Measurements from ENCODE around the gene NIN. TPM values are rescaled to one million over a fixed set of nuclear protein-coding genes. Genes with fewer than 3 reads are reported as not detected.

The NIN gene
- total RNA-seq, 4 donors from 2014 or later, result 22.3 to 25.5 (median 22.5) TPM

DNA sequence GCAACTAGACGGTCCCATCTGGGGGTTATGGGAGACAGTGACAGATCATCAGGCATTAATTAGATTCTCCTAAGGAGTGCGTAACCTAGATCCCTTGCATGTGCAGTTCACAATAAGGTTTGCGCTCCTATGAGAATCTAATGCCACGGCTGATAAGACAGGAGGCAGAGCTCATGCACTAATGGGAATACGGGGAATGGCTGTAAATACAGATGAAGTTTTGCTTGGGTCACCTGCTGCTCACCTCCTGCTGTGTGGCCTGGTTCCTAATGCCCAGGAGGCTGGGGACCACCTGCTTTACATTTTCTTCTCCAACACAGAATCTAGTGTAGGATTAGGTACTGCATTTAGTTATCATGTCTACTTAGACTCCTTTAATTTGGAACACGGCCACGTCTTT is 113.2 kb downstream of the NIN start:
- WGBS, 2 donors, result 78 to 84% methylated on average over 7 of the region's 7 CpGs
- H3K27me3 ChIP-seq, result no peaks in the 10 kb centered on the region
- no peaks in the 10 kb centered on the region for H3K9me3 ChIP-seq
- intact Hi-C loops (cut with DNase I), result loop anchor here (10.0 kb wide), 2 partner anchors 57 to 93 kb away; no protein-coding TSS in a partner anchor
- peaks cover 0 to 4% of the 10 kb centered on the region in 2 donors for H3K36me3 ChIP-seq
- TF ChIP-seq CTCF (IDR thresholded peaks at IDR 0.05) (no peak), POLR2A (IDR thresholded peaks at IDR 0.05) (no peak)
- H3K27ac ChIP-seq, result no peak overlapping the region
- DNase-seq, result no peak
- no peak overlapping the region for H3K4me3 ChIP-seq (replicated peaks in 1 of 3)
- no peaks in the 10 kb centered on the region for H3K4me1 ChIP-seq

DNA sequence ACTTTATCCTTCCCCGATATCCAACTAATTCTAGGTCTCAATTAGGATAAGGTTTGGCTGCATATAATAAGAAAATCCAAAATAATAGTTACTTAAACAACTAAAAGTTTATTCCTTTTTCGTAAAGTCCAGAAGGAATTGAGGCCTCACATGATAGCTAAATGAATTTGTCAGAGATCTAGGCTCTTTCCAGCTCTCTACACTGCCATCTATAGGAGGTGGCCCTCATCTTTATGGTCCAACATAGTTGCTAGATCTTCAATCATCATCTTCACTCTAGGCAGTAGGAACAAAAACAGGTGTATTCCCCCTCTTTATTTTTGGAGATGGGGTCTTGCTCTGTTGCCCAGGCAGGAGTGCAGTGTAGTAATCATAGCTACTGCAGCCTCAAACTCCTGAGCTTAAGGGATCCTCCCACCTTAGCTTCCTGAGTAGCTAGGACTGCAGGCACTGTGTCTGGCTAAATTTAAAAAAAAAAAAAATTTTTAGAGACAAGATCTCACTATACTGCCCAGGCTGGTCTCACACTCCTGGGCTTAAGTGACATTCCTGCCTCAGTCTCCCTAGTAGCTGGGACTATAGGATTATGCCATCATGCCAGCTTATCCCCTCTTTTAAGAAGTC is 116.4 kb downstream of the NIN start:
- H3K27me3 ChIP-seq, result no peaks in the 10 kb centered on the region
- H3K36me3 ChIP-seq, result no peaks in the 10 kb centered on the region
- WGBS, 2 donors, result 72 to 74% methylated on average over 2 of the region's 2 CpGs
- intact Hi-C loops (cut with DNase I), result loop anchor here (10.0 kb wide), 2 partner anchors 60 to 90 kb away; no protein-coding TSS in a partner anchor
- TF ChIP-seq CTCF (IDR thresholded peaks at IDR 0.05) (peak in 5 of 6 experiments; percentile 46 to 54 (median 52)), POLR2A (IDR thresholded peaks at IDR 0.05) (no peak)
- peak in 1 of 2 donors; percentile 21 for DNase-seq
- no peaks in the 10 kb centered on the region for H3K9me3 ChIP-seq
- H3K4me1 ChIP-seq, result no peaks in the 10 kb centered on the region
- H3K4me3 ChIP-seq (replicated peaks in 1 of 3), result no peak overlapping the region
- no peak overlapping the region for H3K27ac ChIP-seq

GRCh38 chr14:50711043-50711442 is 119.9 kb downstream of the NIN start:
- Histone ChIP-seq H3K4me1 (no peaks in the 10 kb centered on the region), H3K27ac (no peak overlapping the region), H3K27me3 (no peaks in the 10 kb centered on the region), H3K4me3 (replicated peaks in 1 of 3) (no peak overlapping the region), H3K36me3 (no peaks in the 10 kb centered on the region), H3K9me3 (no peaks in the 10 kb centered on the region)
- intact Hi-C loops (cut with DNase I), result loop anchor here (10.0 kb wide), 2 partner anchors 64 to 86 kb away; no protein-coding TSS in a partner anchor
- WGBS, 2 donors, result 94 to 95% methylated on average over 3 of the region's 3 CpGs
- no peak for DNase-seq
- TF ChIP-seq POLR2A (IDR thresholded peaks at IDR 0.05) (no peak), CTCF (IDR thresholded peaks at IDR 0.05) (no peak)

DNA sequence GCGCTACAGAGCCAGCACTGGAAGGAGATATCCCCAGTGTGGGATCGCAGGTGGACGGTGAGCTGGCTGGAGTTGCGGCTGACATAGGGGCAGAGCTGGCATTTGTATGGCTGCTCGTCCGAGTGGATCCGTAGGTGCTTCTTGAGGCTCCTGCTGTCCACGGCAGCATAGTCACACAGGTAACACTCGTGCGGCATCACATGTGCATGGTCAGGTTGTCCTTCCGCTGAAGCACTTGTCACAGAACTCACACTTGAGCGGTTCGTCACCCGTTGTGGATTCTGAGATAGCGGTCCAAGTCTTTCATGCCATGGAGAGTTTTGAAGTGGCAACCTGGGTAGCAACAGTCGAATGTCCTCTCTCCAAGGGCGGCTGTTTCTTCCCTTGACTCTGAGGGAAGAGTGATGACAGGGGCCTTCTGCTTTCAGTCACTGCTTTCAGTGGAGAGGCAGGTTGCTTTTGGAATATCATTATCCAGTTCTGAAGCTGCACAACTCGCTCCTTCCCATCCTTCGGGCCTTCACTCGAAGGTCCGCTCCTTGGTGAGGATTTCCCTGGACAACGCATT is 125.9 kb downstream of the NIN start:
- Histone ChIP-seq H3K4me1 (peaks cover 0 to 6% of the 10 kb centered on the region in 2 donors), H3K9me3 (no peaks in the 10 kb centered on the region), H3K27me3 (no peaks in the 10 kb centered on the region), H3K4me3 (replicated peaks in 1 of 3) (no peak overlapping the region), H3K36me3 (no peaks in the 10 kb centered on the region), H3K27ac (peak overlapping the region in 1 of 3 donors; percentile 51)
- intact Hi-C loops (cut with DNase I), result no loop called here
- no peak for TF ChIP-seq CTCF (IDR thresholded peaks at IDR 0.05)
- TF ChIP-seq POLR2A (IDR thresholded peaks at IDR 0.05), result no peak
- WGBS, 2 donors, result 49 to 65% methylated on average over 19 to 22 of the region's 22 CpGs
- DNase-seq, result peak; percentile 92 to 94

GRCh38 chr14:50704454-50705010 is 126.4 kb downstream of the NIN start:
- H3K27ac ChIP-seq, result no peak overlapping the region

More at GRCh38 chr14:50704454-50705010, 126.4 kb downstream of the NIN start:
- DNase-seq, result peak in 1 of 2 donors; percentile 7
- Histone ChIP-seq H3K27me3 (no peaks in the 10 kb centered on the region), H3K4me1 (peaks cover 0 to 6% of the 10 kb centered on the region in 2 donors), H3K4me3 (replicated peaks in 1 of 3) (no peak overlapping the region), H3K9me3 (no peaks in the 10 kb centered on the region), H3K36me3 (no peaks in the 10 kb centered on the region)
- intact Hi-C loops (cut with DNase I), result no loop called here
- WGBS, 2 donors, result 87% methylated on average over 13 to 20 of the region's 26 CpGs
- no peak for TF ChIP-seq POLR2A (IDR thresholded peaks at IDR 0.05)
- TF ChIP-seq CTCF (IDR thresholded peaks at IDR 0.05), result no peak
